NB4 (cell line): ENCODE results near the gene NRG3.

ENCODE experiments used
- POLR2A ChIP-seq: IDR thresholded peaks from 2 replicates; pipeline ENCODE4 v1.6.1; 2011; ENCODE audit warnings: mild to moderate bottlenecking; ENCODE audit not compliant: insufficient read length; ENCODE audit errors: extremely low read depth
- TF ChIP-seq, protein P1 (sequence below): IDR thresholded peaks from one replicate; pipeline ENCODE4 v1.5.1; 2012; ENCODE audit warnings: low read depth, low read length
- TF ChIP-seq, protein P2 (sequence below): IDR thresholded peaks from 2 replicates; pipeline ENCODE4 v1.6.1; 2011; ENCODE audit warnings: low read depth, low read length

DNA sequence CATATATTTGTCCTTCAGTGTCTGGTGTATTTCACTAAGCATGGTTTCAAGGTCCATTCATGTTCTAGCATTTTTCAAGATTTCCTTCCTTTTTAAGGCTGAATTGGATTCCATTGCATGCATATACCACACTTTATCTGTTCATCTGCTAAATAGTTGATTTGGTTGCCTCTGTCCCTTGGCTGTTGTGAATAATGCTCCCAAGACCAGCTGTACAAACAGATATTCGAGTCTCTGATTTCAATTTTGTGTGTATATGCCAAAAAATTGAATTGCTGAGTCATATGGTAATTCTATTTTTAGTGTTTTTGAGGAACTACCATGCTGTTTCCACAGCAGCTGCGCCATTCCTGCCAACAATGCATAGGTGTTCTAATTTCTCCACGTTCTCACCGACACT is 216.4 kb downstream of the NRG3 start:
- TF ChIP-seq POLR2A: no peak
- TF ChIP-seq, protein P1, sequence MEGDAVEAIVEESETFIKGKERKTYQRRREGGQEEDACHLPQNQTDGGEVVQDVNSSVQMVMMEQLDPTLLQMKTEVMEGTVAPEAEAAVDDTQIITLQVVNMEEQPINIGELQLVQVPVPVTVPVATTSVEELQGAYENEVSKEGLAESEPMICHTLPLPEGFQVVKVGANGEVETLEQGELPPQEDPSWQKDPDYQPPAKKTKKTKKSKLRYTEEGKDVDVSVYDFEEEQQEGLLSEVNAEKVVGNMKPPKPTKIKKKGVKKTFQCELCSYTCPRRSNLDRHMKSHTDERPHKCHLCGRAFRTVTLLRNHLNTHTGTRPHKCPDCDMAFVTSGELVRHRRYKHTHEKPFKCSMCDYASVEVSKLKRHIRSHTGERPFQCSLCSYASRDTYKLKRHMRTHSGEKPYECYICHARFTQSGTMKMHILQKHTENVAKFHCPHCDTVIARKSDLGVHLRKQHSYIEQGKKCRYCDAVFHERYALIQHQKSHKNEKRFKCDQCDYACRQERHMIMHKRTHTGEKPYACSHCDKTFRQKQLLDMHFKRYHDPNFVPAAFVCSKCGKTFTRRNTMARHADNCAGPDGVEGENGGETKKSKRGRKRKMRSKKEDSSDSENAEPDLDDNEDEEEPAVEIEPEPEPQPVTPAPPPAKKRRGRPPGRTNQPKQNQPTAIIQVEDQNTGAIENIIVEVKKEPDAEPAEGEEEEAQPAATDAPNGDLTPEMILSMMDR: no peak
- TF ChIP-seq, protein P2, sequence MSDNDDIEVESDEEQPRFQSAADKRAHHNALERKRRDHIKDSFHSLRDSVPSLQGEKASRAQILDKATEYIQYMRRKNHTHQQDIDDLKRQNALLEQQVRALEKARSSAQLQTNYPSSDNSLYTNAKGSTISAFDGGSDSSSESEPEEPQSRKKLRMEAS: no peak
